Measurements from ENCODE around the gene NDFIP1.
"Not testable (repeated sequence)": the region's sequence is repeated elsewhere in the genome, so short reads cannot be mapped to it uniquely, and the experiment has no call there.

Gene NDFIP1

GRCh38 chr5:142186857-142187594, 78.4 kb downstream of the NDFIP1 start:
- no peak for DNase-seq

GRCh38 chr5:142188691-142189090, 80.1 kb downstream of the NDFIP1 start:
- DNase-seq: not testable (repeated sequence)

GRCh38 chr5:142189813-142190212, 81.2 kb downstream of the NDFIP1 start:
- no peak for DNase-seq

GRCh38 chr5:142191776-142192175, 83.2 kb downstream of the NDFIP1 start:
- no peak for DNase-seq

GRCh38 chr5:142192286-142193113, 83.9 kb downstream of the NDFIP1 start:
- DNase-seq: no peak

GRCh38 chr5:142193114-142193428, 84.5 kb downstream of the NDFIP1 start:
- DNase-seq: no peak

GRCh38 chr5:142197098-142197497, 88.5 kb downstream of the NDFIP1 start:
- no peak for DNase-seq

- DNase-seq: no peak
These were observed 89.2 kb downstream of the NDFIP1 start for GRCh38 chr5:142197781-142198180.

GRCh38 chr5:142199388-142199787, 90.8 kb downstream of the NDFIP1 start:
- DNase-seq: no peak

GRCh38 chr5:142200387-142200786, 91.8 kb downstream of the NDFIP1 start:
- DNase-seq: no peak

- DNase-seq: no peak
These were observed 92.9 kb downstream of the NDFIP1 start for GRCh38 chr5:142201471-142201887.

GRCh38 chr5:142202282-142202681, 93.7 kb downstream of the NDFIP1 start:
- no peak for DNase-seq

Data from hypothalamus (tissue), 51 donors.